Measurements from ENCODE around the gene OTUB1.
"Not testable (repeated sequence)": the region's sequence is repeated elsewhere in the genome, so short reads cannot be mapped to it uniquely, and the experiment has no call there.

The OTUB1 gene

DNA sequence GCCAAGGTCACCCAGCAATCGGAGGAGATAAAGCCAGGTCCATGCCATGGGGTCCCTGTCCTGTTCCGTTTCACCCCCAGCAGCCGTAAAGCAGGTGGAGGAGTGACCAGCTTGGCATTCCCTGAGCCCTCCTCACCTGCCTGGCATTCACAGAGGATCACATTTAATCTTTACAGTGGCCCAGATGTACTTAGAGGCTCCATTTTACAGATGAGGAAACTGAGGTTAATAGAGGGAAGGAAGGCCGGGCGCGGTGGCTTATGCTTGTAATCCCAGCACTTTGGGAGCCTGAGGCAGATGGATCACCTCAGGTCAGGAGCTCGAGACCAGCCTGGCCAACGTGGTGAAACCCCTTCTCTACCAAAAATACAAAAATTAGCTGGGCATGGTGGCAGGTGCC, 61.1 kb downstream of the OTUB1 start:
- DNase-seq (ENCODE audit: low spot score) = not testable (repeated sequence)
